ENCODE measurements around the gene PSD.

PSD gene

DNA sequence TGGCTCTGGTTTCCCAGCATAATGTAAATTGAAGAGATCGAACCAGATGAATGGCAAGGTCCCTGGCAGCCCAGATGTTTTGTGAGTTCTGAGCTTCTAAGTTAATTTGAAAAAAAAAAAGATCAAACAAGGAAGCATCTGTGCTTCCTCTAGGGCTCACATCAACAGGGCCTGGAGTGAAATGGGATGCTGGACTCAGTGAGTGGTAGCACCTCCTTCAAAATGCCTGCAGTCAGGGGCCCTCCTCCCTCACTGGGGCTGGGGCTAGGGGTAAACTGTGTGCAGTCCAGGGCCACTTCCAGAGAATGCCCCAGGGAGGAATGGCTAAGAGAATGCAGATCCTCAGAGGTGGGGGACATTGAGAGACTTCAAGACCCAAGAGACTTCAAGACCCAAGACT, 19.8 kb upstream of the PSD start:
- DNase-seq = peak; percentile 23

GRCh38 chr10:102437515-102437914, 18.9 kb upstream of the PSD start:
- no peak for DNase-seq

DNA sequence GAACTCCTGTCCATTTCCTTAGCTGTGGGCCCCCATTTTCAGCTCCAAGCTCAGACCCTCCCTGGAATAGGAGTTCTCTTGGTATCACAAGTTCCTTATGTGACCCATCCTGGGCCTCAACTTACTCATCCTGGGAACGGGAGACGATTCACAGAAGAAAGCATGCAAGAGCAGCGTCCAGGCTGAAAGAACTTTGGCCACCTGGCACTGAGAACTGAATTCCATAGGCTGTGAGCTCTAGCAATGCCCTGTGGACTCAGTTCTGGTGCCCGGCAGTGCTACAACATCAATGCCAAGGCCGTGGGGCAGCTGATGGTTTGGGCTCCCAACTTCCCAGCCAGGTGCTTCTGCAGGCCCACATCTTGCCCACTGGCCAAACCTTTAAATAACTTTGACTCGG, 17.7 kb upstream of the PSD start:
- no peak for DNase-seq

- peak; percentile 77 for DNase-seq
Observed at GRCh38 chr10:102435529-102436233, 17.1 kb upstream of the PSD start.

- DNase-seq = no peak
Observed at GRCh38 chr10:102435133-102435497, 16.5 kb upstream of the PSD start.

- DNase-seq = peak; percentile 43
Observed at GRCh38 chr10:102434394-102435132, 16.0 kb upstream of the PSD start.

DNA sequence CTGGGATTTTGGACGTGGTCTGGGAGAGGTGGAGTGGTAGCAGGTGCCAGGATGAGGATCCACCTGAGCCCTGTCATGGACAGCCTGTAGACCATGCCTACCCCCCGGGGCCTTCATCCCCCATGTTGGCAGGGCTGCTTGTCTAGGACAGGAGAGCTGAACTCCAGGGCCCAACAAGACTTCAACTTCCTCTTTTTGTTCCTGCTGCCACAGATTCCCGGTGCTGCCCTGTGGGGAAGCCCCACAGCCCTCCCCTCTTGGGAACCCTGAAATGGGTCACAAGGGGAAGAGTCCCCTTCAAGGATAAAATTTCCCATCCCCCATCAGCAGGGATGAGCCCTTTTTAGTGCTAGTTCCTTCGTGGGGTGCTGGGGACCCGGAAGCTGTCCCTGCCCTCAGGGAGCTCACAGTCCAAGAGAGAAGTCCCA, 15.0 kb upstream of the PSD start:
- DNase-seq = peak; percentile 33

DNA sequence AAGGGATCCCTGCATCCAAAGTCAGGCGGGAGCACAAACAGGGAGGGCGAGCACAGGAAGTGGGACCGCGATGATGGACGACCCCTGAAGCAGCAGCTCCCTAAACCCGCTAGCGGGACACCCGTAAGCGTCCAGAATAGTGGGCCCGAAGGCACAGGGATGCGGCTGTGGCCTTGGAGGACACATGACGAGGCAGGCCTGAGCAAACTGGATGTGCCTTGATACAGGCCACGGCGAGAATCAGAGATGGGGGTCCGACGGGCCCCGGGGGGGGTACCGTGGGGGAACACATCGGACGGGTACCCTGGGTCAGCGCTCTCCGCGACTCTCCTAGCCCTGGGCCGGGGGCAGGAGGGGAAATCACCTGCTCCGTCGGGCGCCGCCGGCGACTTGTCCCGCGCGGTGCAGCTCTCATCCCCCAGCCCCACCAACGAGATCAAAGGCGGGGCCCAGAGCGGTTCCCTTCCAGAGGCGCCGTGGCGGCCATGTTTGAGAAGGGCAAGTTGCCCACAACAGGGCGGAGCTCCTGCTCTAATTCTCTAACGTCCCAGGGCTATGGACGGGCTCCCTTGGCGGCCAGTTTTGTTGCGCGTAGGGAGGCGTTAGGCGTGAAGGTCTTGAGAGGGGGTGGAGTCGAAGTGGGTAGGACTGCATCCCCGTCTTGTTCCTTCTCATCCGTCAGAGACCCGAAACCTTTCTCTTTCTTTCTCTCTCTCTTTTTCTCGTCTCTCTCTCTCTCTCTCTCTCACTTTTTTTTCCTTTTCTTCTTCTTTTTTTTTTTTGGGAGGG, 13.8 kb upstream of the PSD start, which contains the start of gene CUEDC2:
TSS of gene CUEDC2 (minus strand) at position 413 of the 789 bp plus-strand sequence. CDS start 7,386 bp downstream, outside the sequence.
- DNase-seq = peak; percentile 94

- no peak for DNase-seq
Observed at GRCh38 chr10:102431452-102432124, 13.0 kb upstream of the PSD start.

DNA sequence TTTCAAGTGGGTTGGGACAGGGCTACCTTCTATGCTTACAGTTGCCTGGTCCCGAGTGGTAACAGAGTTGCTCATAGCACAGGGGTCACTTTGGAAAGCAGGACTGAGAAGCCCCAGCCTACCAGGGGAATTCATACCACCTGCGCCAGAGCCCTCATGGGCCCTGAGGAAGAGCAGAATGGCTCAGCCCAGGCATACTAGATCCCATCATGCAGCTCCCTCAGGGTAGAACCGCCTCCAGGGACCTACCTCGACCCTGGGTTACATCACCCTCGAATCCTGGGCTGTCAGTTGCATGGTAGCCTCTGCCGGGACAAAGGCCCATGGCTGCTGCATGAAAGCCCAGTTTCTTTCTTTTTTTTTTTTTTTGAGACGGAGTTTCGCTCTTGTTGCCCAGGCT, 10.9 kb upstream of the PSD start:
- DNase-seq = no peak

GRCh38 chr10:102426803-102427287, 8.3 kb upstream of the PSD start:
- no peak for DNase-seq

DNA sequence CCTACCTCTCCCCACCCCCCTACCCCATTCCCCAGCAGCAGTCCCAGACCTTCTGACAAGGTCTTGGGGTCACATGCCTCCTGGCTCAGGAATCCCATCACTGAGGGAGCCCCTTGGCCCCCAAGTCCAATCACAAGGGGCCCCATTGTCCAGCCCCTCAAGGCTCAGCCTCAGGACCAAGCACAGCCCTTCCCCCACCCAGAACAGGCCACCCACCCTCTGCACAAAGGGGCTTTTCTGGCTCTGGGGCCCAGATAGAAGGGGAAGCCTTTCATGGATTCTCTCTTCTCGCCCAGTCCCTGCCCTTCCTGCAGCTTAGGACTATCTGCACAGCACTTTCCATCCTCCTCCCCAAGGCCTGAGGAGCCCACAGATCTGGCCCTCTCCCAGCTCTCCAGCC, 6.9 kb upstream of the PSD start:
- DNase-seq = no peak

DNA sequence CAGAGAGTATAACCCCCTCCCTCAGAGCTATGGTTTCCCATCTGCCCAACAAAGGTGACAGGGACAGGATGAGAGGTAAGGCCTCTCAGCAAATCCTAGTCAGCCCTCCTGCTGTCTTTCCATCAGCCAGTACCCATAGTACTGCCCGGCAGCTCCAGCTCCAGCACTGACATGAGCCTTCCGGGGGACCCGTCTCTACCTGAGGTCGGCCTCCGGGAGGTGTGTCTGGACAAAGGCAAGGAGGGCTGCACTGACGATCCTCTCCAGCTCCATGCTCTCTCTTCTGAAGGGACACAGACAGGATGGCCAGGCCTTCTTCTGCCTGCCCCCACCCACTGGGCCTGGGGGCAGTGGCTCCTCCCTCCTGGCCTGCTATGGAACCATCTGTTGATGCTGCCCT, 6.3 kb upstream of the PSD start:
- DNase-seq = no peak

DNA sequence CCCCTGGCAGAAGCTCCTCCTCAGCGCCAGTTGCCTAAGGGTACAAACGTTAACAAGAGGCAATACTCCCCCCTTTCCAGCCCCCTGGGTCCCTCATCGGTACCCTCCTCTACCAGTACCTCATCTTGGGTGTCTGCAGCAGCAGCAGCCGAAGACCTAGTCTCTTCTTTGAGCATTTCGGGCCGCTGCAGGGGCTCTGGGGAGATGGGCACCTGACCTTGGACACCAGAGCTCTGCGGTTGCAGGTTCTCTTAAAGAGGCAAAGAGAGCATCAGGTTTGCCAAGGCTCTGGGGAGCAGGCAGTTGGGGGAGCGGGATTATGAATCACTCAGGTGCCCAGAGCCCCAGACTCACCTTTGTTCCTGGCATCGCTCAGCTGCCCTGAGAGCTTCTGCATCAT, 5.6 kb upstream of the PSD start:
- no peak for DNase-seq

- no peak for DNase-seq
Observed at GRCh38 chr10:102423372-102423968, 4.9 kb upstream of the PSD start.

DNA sequence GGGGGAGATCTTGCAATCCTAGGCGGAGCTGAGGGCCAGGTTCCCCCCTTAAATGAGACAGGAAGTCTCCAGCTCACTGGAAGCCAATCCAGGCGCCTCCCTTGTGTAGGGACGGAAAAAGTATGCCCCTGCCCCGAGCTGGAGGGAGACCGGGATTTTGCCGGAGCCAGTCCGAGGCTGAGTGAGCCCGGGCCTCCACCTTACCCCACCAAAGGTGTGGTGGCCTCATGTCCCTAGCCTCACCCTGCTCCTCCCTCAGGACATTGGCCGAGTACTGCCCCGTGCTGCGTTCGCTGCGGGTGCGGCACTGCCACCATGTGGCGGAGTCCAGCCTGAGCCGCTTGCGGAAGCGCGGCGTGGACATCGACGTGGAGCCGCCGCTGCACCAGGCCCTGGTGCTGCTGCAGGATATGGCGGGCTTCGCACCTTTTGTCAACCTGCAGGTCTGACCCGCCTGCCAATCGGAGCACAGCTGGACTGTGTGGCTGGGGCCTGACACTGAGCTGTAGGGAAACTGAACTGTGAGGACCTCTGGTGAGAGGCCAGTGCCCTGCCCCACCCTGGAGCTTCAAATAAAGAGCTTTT, 4.1 kb upstream of the PSD start:
- no peak for DNase-seq

GRCh38 chr10:102421757-102422512, 3.4 kb upstream of the PSD start:
- DNase-seq = no peak

DNA sequence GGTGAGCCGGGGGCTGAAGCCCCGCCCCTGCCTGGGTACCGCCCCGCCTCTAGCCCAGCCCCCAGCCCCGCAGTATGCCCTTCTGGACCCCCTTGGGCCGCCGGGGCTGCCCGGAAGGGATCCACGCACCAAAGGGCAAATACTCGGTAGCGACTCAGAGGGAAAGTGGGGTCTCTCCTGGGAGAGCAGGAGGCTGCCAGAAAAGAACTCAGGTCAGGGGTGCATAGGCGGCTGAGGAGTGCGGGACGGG, 2.8 kb upstream of the PSD start:
- no peak for DNase-seq

DNA sequence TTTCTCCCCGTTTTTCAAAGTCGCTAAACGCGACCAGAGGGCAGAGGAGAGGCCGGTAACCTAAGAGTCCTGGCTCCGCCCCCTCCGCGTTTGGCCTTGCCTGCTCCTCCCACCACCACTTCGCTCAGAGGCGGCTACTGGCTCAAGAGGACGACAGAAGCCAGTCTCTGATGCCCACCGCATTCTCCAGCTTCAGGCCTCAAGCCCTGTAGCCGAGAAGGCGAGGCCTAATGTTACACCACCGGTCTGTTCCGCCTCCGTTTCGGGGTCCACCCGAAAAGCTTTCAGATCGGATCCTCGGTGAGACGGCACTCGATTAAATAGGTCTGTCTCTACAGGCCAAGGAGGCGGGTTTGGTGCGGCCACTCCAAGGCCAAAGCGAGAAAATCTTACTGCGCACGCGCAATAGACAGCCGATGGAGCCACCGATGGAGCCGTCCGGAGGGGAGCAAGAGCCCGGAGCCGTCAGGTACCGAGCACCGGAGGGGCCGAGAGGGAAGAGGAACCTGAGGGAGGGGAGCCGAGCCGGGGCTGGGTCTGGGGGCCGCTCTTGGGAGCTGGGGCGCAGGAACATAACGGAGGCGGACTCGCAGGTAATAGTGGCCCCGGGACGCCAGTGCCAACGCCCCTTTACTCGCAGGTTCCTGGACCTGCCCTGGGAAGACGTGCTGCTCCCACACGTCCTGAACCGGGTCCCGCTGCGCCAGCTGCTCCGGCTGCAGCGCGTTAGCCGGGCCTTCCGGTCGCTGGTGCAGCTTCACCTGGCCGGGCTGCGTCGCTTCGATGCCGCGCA, 2.3 kb upstream of the PSD start, which contains the start of gene FBXL15:
TSS of gene FBXL15 (plus strand) at position 123 of the 793 bp plus-strand sequence. CDS start at position 417, 294 bp downstream.
- DNase-seq = peak; percentile 92

DNA sequence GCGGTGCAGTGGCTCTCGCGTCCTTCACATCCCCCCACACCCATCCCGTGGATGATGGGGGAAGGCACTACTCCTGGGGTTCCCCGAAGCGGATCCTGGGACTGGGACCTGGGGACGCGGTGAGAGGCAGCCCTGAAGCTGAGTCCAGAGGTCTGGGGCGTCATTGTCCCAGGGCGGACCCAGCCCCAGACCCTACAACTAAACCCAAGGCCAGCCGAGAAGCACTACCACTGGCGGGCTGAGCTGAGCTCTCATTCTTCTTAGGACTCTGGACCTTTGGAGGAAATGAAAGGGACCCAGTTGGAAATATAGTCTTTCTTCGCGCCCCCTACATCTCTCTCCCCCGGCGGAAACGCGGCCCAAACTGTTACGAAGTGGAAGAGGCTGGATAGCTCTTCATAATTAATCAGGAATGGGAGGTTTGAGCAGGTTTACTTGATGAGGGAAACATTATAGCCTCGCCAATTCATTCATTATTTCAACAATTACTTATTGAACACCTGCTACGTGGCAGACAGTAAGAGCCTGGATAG, 1.7 kb upstream of the PSD start:
- no peak for DNase-seq
